ENCODE results near the gene CGGBP1. TPM values are rescaled to one million over a fixed set of nuclear protein-coding genes. Genes with fewer than 3 reads are reported as not detected.

CGGBP1 gene, protein sequence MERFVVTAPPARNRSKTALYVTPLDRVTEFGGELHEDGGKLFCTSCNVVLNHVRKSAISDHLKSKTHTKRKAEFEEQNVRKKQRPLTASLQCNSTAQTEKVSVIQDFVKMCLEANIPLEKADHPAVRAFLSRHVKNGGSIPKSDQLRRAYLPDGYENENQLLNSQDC
- total RNA-seq: 138 TPM
- 48.7 TPM for polyA plus RNA-seq

DNA sequence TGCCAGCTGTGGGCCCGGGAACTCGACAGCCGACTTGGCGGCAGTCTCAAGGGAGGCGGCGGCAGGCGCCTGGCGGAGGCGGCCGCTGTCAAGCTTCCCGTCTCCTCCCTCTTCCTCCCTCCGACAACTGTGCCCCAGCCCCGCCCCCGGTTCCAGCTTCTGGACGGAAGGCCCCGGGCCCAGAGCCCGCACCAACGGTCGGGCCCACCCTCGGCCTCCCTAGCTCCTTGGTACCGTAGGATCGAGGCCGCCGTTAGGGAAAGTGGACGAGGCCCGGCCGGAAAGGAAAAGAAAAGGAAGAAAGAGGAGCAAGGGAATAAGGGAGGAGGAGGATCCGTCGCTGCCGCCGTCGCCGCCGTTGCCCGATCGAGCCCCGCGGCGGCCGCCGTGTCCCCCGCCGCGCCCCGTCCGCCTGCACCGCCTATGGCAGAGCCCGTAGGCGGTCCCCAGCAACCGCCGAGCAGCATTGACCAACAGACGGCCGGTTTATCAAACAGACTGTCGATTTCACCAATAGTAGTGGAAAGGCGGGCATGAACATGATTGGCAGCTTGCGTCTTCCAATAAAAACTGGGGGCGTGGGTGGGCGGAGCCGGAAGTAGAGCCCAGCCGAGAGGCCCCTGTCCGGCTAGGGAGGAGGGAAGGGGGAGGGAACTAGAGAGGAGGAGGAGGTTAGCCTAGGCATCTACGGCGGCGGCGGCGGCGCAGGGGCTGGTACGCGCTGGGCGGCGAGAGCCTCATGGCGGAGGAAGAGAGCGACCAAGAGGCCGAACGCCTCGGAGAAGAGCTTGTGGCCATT is at the start of gene CGGBP1, which contains the start of gene ZNF654:
Gene CGGBP1, minus strand, starts transcription at position 425 of the 799 bp plus-strand sequence. CDS start 3,029 bp downstream, outside the sequence.
Gene ZNF654, plus strand, starts transcription at position 675 of the 799 bp plus-strand sequence. Its CDS starts 65 bp downstream, at position 740.
- DNase-seq (ENCODE audit: extremely low spot score): peak; percentile 99
- WGBS: under 1% methylated on average over 76 of the region's 76 CpGs
- Histone ChIP-seq H3K4me1 (ENCODE audit: insufficient read depth) (no peaks in the 10 kb centered on the region), H3K27ac (ENCODE audit: low read depth) (peak within 1 kb of the TSS; percentile 97), H3K36me3 (ENCODE audit: insufficient read depth) (no peaks in the 10 kb centered on the region), H3K4me3 (ENCODE audit: low read depth, low read length) (peak within 1 kb of the TSS; percentile 91)

DNA sequence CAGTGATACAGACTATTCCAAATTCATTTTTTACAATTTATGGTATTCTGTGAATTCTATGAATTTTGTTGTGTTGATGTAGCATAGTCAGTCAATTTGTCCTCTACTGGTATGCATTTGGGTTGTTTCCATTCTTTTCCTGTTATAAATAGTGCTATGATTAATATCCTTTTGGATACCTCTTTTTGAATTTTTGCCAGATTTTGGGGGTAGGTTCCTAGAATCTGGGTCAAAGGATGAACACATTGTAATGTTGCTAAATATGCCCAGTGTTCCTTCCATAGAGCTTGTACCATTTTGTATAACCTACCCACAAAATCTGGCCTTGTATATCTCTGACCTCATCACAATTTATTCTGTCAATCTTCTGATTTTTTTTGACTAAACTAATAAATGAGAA is 46.5 kb upstream of the CGGBP1 start:
- H3K4me1 ChIP-seq (ENCODE audit: insufficient read depth): no peaks in the 10 kb centered on the region
- no peak overlapping the region for H3K4me3 ChIP-seq (ENCODE audit: low read depth, low read length)
- no peak for DNase-seq (ENCODE audit: extremely low spot score)
- H3K36me3 ChIP-seq (ENCODE audit: insufficient read depth): no peaks in the 10 kb centered on the region
- no peak overlapping the region for H3K27ac ChIP-seq (ENCODE audit: low read depth)

DNA sequence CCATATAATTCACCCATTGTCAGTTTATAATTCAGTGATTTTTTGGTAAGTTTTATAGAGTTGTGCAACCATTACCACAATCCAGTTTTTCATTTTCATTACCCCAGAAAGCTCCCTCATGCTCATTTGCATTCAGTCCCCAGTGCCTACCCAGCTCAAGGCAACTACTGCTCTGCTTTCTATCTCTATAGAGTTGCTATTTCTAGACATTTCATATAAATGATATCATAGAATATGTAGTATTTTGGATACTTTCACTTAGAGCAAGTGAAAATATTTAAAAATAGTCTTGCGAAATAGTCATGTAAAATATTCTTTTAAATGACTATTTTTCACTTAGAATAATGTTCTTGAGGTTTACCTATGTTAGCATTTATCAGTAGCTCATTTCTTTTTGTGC is 42.3 kb upstream of the CGGBP1 start:
- Histone ChIP-seq H3K4me1 (ENCODE audit: insufficient read depth) (no peaks in the 10 kb centered on the region), H3K36me3 (ENCODE audit: insufficient read depth) (no peaks in the 10 kb centered on the region), H3K27ac (ENCODE audit: low read depth) (no peak overlapping the region), H3K4me3 (ENCODE audit: low read depth, low read length) (no peak overlapping the region)
- no peak for DNase-seq (ENCODE audit: extremely low spot score)
- WGBS: 99% methylated on average over 1 of the region's 1 CpG

DNA sequence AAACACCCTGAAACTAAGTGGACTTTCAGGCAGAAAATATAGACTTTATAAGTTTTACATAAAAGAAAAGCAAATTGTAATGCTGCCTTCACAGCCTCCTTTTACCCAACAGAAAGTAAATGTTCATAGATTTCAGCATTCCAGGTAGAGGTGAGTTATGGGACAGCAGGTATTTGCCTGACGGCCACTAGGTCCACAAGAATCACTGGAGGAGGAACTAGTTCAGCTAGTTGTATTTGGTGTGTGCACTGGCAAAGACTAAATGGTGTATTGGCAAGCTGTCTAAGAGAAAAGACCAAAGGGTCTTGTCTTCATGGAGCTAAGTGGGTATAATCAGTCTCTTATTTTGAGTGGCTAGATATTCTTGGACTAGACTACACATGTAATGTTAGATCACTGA is 34.5 kb upstream of the CGGBP1 start:
- H3K4me3 ChIP-seq (ENCODE audit: low read depth, low read length): no peak overlapping the region
- no peak overlapping the region for H3K27ac ChIP-seq (ENCODE audit: low read depth)
- no peaks in the 10 kb centered on the region for H3K36me3 ChIP-seq (ENCODE audit: insufficient read depth)
- 89% methylated on average over 1 of the region's 1 CpG for WGBS
- DNase-seq (ENCODE audit: extremely low spot score): no peak
- no peaks in the 10 kb centered on the region for H3K4me1 ChIP-seq (ENCODE audit: insufficient read depth)

DNA sequence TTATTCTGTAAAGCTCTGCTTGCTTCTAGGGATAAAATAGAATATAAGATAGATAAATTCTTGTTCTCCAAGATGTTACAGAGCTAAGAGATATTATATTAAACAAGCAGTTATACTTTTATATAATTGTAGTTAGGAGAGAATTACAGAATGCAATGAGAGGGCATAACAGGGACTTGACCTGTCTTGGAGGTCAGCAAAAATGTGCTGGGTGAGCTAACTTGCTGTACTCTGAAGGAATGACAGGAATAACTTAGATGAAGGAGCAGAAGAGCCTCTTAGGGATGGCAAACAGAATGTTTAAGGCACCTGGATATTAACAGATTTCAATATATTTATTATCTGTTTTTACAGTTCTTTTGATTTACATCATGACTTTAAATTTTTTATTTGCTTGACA is 33.5 kb upstream of the CGGBP1 start:
- Histone ChIP-seq H3K4me1 (ENCODE audit: insufficient read depth) (no peaks in the 10 kb centered on the region), H3K27ac (ENCODE audit: low read depth) (no peak overlapping the region), H3K4me3 (ENCODE audit: low read depth, low read length) (no peak overlapping the region), H3K36me3 (ENCODE audit: insufficient read depth) (no peaks in the 10 kb centered on the region)
- no peak for DNase-seq (ENCODE audit: extremely low spot score)

DNA sequence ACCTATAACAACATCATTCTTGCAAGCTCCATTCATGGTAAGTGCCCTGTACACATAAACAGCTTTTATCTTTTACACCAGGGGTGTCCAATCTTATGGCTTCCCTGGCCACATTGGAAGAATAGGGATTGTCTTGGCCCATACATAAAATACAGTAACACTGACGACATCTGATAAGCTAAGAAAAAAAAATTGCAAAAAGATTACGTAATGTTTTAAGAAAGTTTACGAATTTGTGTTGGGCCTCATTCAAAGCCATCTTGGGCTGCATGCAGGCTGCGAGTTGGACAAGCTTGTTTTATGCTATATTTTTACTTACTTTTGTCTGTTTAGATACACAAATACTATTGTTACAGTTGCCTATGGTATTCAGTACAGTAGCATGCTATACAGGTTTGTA is 31.9 kb upstream of the CGGBP1 start:
- Histone ChIP-seq H3K4me3 (ENCODE audit: low read depth, low read length) (no peak overlapping the region), H3K27ac (ENCODE audit: low read depth) (no peak overlapping the region), H3K36me3 (ENCODE audit: insufficient read depth) (no peaks in the 10 kb centered on the region), H3K4me1 (ENCODE audit: insufficient read depth) (no peaks in the 10 kb centered on the region)
- 83% methylated on average over 4 of the region's 4 CpGs for WGBS
- DNase-seq (ENCODE audit: extremely low spot score): no peak

DNA sequence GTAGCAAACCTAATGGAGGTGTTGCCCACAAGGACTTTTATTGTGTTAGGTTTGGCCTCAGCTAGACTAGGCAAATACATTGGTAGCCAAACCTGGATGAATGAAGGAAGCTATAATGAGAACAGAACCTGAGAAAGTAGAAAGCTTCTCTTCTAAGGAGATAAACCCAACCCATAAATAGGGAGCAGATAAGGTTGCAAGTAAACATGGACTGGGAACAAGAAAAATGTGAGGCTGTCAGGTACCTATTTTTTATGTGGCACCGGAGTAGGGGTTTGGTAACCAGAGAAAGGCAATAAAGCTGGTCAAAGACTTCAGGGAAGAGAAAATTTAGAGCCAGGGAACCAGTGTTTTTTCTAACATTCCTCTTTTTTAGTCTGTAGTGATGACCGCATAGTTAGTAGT is 25.3 kb upstream of the CGGBP1 start:
- H3K4me1 ChIP-seq (ENCODE audit: insufficient read depth): no peaks in the 10 kb centered on the region
- 58% methylated on average over 2 of the region's 2 CpGs for WGBS
- no peak overlapping the region for H3K27ac ChIP-seq (ENCODE audit: low read depth)
- no peak for DNase-seq (ENCODE audit: extremely low spot score)
- H3K36me3 ChIP-seq (ENCODE audit: insufficient read depth): no peaks in the 10 kb centered on the region
- no peak overlapping the region for H3K4me3 ChIP-seq (ENCODE audit: low read depth, low read length)

DNA sequence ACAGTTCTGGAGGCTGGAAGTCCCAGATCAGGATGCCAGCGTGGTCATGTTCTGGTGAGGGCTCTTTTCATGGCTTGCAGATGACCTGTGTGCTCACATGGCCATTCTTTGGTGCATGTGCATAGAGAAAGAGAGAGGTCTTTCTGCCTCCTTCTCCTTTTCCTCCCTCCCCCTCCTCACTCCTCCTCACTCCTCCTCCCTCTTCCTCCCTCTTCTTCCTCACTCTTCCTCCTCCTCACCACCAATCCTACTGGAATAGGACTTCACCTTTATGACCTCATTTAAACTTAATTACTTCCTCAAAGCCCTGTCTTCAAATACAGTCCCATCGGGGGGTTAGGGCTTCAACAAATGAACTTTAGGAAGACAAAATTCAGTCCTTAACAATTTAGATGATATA is 24.0 kb upstream of the CGGBP1 start:
- no peak overlapping the region for H3K4me3 ChIP-seq (ENCODE audit: low read depth, low read length)
- H3K27ac ChIP-seq (ENCODE audit: low read depth): no peak overlapping the region
- H3K36me3 ChIP-seq (ENCODE audit: insufficient read depth): no peaks in the 10 kb centered on the region
- no peaks in the 10 kb centered on the region for H3K4me1 ChIP-seq (ENCODE audit: insufficient read depth)
- DNase-seq (ENCODE audit: extremely low spot score): no peak
- WGBS: 82% methylated on average over 2 of the region's 2 CpGs

DNA sequence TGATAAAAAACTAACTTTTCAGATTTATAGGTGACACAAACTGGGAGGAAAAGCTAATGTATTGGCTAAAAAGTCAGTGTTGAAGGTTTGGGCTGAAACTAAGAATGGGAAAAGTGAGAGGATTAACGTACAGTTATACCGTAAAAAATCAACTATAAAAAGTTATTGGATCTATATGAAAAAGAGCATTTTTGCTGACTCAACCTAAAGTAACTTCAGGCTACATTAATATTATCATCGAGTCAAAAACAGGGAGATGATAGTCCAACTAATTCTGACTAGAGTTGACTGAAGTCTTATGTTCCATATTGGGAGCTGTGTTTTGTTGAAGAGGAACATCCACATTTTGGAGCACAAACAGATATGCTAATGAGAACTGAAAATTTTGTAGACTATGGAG is 20.1 kb upstream of the CGGBP1 start:
- no peak for DNase-seq (ENCODE audit: extremely low spot score)

DNA sequence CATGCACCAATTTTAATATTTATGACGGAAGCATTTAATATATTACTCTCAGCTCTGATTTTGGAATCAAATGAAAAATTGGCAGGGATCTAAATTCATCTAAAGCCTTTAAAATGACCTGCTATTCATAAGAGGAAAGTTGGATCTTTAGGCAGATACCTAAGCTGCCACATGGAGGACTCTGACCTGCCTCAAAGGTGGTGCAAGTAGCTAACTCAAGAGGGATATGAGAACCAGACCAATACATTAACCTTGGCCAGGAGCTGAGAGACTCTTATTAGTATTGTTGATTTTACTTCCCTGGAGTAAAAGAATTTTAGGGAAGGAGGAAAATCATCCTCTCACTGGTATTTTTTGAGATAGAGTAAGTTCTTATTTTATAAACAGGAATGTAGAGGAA is 17.9 kb upstream of the CGGBP1 start:
- Histone ChIP-seq H3K27ac (ENCODE audit: low read depth) (no peak overlapping the region), H3K4me1 (ENCODE audit: insufficient read depth) (no peaks in the 10 kb centered on the region), H3K4me3 (ENCODE audit: low read depth, low read length) (no peak overlapping the region), H3K36me3 (ENCODE audit: insufficient read depth) (no peaks in the 10 kb centered on the region)
- no peak for DNase-seq (ENCODE audit: extremely low spot score)
- WGBS: 97% methylated on average over 1 of the region's 1 CpG

More for the DNA sequence above, 20.1 kb upstream of the CGGBP1 start:
- no peaks in the 10 kb centered on the region for H3K4me1 ChIP-seq (ENCODE audit: insufficient read depth)
- H3K27ac ChIP-seq (ENCODE audit: low read depth): no peak overlapping the region
- WGBS: 96% methylated on average over 3 of the region's 3 CpGs
- H3K36me3 ChIP-seq (ENCODE audit: insufficient read depth): no peaks in the 10 kb centered on the region
- H3K4me3 ChIP-seq (ENCODE audit: low read depth, low read length): no peak overlapping the region

DNA sequence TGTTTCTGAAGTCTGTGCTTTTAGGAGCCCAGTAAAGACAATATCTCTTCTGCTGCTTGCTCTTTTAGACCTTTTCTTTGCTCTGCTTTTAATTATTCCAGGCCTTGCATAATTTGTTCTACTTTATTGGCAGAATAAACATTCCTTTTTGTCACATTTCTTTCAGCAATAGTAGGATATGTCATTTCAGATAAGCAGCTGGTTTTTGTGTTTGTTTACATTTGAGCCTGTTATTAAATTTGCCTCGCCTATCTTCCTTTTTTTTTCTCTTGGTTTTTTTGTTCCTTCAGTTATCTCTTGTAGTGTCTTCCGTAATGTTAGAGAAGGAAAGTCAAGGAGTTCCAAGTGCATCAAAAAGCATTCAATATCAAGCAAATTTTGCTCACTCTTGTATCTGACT is 16.7 kb upstream of the CGGBP1 start:
- no peaks in the 10 kb centered on the region for H3K4me1 ChIP-seq (ENCODE audit: insufficient read depth)
- H3K4me3 ChIP-seq (ENCODE audit: low read depth, low read length): no peak overlapping the region
- no peak overlapping the region for H3K27ac ChIP-seq (ENCODE audit: low read depth)
- DNase-seq (ENCODE audit: extremely low spot score): no peak
- no peaks in the 10 kb centered on the region for H3K36me3 ChIP-seq (ENCODE audit: insufficient read depth)
- WGBS: 47% methylated on average over 2 of the region's 2 CpGs

DNA sequence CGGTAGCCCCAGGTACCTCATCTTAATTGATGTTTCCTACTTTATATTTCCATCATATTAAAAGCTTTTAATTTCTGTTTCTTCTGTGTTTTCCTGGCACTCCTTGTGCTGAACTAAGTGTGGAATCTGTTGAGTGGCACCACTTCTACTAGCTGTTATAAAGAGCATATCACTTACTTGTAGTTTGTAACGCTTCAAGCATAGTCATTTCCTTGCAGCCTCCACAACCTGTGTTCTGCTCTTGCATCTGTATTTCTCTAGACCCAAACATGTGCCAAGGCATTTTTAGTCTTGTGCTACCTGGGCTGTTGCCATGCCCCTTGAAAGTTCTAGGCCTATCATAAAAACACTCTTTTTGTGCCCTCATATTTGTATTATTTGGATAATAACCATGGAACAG is 16.3 kb upstream of the CGGBP1 start:
- no peaks in the 10 kb centered on the region for H3K4me1 ChIP-seq (ENCODE audit: insufficient read depth)
- no peak for DNase-seq (ENCODE audit: extremely low spot score)
- 90% methylated on average over 2 of the region's 2 CpGs for WGBS

DNA sequence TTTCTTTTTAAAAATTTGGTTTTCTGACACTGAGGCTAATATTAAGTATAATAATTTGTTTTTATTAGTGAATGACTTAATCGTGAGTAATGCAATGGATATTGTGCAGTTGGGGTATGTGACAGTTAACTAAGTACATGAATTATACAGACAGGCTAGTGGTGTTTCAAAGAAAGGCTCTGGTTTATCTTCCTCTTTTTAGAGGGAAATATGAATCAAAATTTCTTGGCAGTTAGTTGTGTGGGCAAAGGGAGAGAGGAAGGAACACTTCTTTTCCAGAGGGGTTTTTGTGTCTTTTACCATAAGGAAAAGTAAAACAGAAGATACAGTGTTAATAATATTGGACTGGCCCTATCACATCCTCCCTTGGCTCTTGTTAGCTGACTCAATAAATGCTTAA is 2.9 kb upstream of the CGGBP1 start:
- Histone ChIP-seq H3K27ac (ENCODE audit: low read depth) (no peak overlapping the region), H3K4me1 (ENCODE audit: insufficient read depth) (no peaks in the 10 kb centered on the region), H3K4me3 (ENCODE audit: low read depth, low read length) (no peak overlapping the region), H3K36me3 (ENCODE audit: insufficient read depth) (no peaks in the 10 kb centered on the region)
- no peak for DNase-seq (ENCODE audit: extremely low spot score)
- whole genome bisulfite sequencing: 25% methylated on average over 1 of the region's 1 CpG

More for the DNA sequence above, 16.3 kb upstream of the CGGBP1 start:
- H3K27ac ChIP-seq (ENCODE audit: low read depth): no peak overlapping the region
- H3K4me3 ChIP-seq (ENCODE audit: low read depth, low read length): no peak overlapping the region
- no peaks in the 10 kb centered on the region for H3K36me3 ChIP-seq (ENCODE audit: insufficient read depth)

DNA sequence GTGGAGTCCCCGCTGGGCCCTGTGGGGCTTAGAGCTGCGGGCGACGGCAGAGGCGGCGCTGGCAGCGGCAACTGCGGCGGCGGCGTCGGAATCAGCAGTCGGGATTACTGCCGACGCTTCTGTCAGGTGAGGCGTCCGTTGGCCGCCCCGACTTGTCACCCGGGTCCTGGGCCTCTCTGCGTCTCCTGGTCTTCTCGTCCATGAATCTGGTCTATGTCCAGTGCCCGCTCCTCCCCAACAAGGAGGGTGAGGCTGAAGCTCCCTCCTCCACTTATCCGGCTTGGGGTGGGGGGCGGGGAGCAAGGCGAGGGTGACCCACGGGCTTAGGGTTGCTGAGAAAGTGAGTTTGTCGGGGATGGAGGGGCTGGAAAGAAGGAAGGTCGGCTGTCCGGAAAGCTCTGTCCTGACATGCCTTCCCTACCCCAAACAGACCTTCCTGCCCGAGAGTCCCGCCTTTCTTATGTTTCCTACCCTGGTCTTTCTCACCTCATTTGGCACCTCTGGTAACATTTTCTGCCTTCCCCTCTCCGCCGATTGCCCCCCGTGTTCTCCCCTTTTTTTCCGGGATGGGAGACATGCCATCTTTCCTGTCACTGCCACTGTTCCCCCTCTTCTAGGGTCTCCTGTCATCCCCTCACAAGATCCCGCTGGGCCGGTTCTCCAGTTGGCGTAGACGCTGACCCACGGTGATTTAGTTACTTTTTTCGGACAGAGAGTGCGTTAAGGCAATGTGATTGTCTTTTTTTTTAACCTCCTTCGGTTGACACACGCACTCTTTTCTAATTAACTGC is 770 bp upstream of the CGGBP1 start:
- DNase-seq (ENCODE audit: extremely low spot score): peak; percentile 4

More for the DNA sequence above, 770 bp upstream of the CGGBP1 start:
- H3K4me1 ChIP-seq (ENCODE audit: insufficient read depth): no peaks in the 10 kb centered on the region
- WGBS: under 1% methylated on average over 45 of the region's 45 CpGs
- peak overlapping the region; percentile 90 for H3K4me3 ChIP-seq (ENCODE audit: low read depth, low read length)
- H3K27ac ChIP-seq (ENCODE audit: low read depth): peak overlapping the region; percentile 94
- H3K36me3 ChIP-seq (ENCODE audit: insufficient read depth): no peaks in the 10 kb centered on the region

All from urinary bladder (tissue), 4 donors.